GM23338 (cell line): Measurements from ENCODE around the gene APEX1.

Source experiments
- CREB1 ChIP-seq: fragments of 250-450 bp; sonication (Bioruptor Pico); IDR thresholded peaks from 2 replicates; pipeline ENCODE4 v1.5.0; 2020; ENCODE audit warnings: low read depth, mild to moderate bottlenecking, moderate library complexity
- ETS1 ChIP-seq: IDR thresholded peaks from 2 replicates; pipeline ENCODE4 v1.6.1; 2016; ENCODE audit warnings: antibody characterized with exemption
- EZH2 ChIP-seq: fragments of 200-600 bp; sonication (generic); IDR thresholded peaks from one replicate; pipeline ENCODE4 v1.8.0; 2017; ENCODE audit warnings: antibody characterized with exemption, mild to moderate bottlenecking, low read depth; ENCODE audit not compliant: unreplicated experiment
- EZH2phosphoT487 ChIP-seq: fragments of 200-600 bp; sonication (generic); IDR thresholded peaks from one replicate; pipeline ENCODE4 v1.8.1; 2018; ENCODE audit warnings: antibody characterized with exemption; ENCODE audit not compliant: unreplicated experiment
- JUNB ChIP-seq: IDR thresholded peaks from one replicate; pipeline ENCODE4 v1.6.1; 2016; ENCODE audit warnings: antibody characterized with exemption; ENCODE audit not compliant: unreplicated experiment
- NANOG ChIP-seq: IDR thresholded peaks from 2 replicates; pipeline ENCODE4 v1.6.1; 2016; ENCODE audit warnings: antibody characterized with exemption, borderline replicate concordance
- POLR2AphosphoS5 ChIP-seq: IDR thresholded peaks from 2 replicates; pipeline ENCODE4 v1.6.1; 2016; ENCODE audit warnings: antibody characterized with exemption, low read depth
- REST ChIP-seq: IDR thresholded peaks from one replicate; pipeline ENCODE4 v1.6.1; 2018; ENCODE audit warnings: antibody characterized with exemption; ENCODE audit not compliant: unreplicated experiment
- STAT1 ChIP-seq: IDR thresholded peaks from one replicate; pipeline ENCODE4 v1.6.1; 2016; ENCODE audit warnings: antibody characterized with exemption; ENCODE audit not compliant: unreplicated experiment
- ZNF114 ChIP-seq: fragments of 250-450 bp; sonication (Bioruptor Pico); IDR thresholded peaks from 2 replicates; pipeline ENCODE4 v1.5.0; 2020; ENCODE audit warnings: mild to moderate bottlenecking, moderate library complexity
- ZNF331 ChIP-seq: fragments of 250-450 bp; sonication (Bioruptor Pico); IDR thresholded peaks from 2 replicates; pipeline ENCODE4 v1.5.0; 2020; ENCODE audit warnings: low read depth, mild to moderate bottlenecking, moderate library complexity
- TF ChIP-seq, protein P1 (sequence below), 2 experiments: fragments of 200-600 bp in 1 of 2; sonication (generic) in 1 of 2; conservative IDR thresholded peaks; 2 replicates each; pipeline versions ENCODE4 v1.5.1 to v1.6.1; 2016 to 2017; ENCODE audit warnings: antibody characterized with exemption in 2 of 2, low read depth in 2 of 2, mild to moderate bottlenecking in 2 of 2, moderate library complexity in 1 of 2
- TF ChIP-seq, protein P2 (sequence below): fragments of 250-450 bp; sonication (Bioruptor Pico); IDR thresholded peaks from 2 replicates; pipeline ENCODE4 v1.5.0; 2020; ENCODE audit warnings: mild to moderate bottlenecking, moderate library complexity

GRCh38 chr14:20428802-20429201 is 26.2 kb upstream of the APEX1 start:
- TF ChIP-seq, protein P1, sequence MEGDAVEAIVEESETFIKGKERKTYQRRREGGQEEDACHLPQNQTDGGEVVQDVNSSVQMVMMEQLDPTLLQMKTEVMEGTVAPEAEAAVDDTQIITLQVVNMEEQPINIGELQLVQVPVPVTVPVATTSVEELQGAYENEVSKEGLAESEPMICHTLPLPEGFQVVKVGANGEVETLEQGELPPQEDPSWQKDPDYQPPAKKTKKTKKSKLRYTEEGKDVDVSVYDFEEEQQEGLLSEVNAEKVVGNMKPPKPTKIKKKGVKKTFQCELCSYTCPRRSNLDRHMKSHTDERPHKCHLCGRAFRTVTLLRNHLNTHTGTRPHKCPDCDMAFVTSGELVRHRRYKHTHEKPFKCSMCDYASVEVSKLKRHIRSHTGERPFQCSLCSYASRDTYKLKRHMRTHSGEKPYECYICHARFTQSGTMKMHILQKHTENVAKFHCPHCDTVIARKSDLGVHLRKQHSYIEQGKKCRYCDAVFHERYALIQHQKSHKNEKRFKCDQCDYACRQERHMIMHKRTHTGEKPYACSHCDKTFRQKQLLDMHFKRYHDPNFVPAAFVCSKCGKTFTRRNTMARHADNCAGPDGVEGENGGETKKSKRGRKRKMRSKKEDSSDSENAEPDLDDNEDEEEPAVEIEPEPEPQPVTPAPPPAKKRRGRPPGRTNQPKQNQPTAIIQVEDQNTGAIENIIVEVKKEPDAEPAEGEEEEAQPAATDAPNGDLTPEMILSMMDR (conservative IDR thresholded peaks at IDR 0.05; ENCODE audit: low read depth in 2 of 2) = no peak
- no peak for TF ChIP-seq POLR2AphosphoS5
- TF ChIP-seq EZH2 = no peak
- TF ChIP-seq ETS1 = no peak
- no peak for TF ChIP-seq EZH2phosphoT487
- TF ChIP-seq REST = no peak
- TF ChIP-seq JUNB = no peak
- no peak for TF ChIP-seq CREB1
- no peak for TF ChIP-seq NANOG
- TF ChIP-seq STAT1 = no peak
- TF ChIP-seq ZNF114 (CRISPR knock-in tag) = no peak
- TF ChIP-seq, protein P2, sequence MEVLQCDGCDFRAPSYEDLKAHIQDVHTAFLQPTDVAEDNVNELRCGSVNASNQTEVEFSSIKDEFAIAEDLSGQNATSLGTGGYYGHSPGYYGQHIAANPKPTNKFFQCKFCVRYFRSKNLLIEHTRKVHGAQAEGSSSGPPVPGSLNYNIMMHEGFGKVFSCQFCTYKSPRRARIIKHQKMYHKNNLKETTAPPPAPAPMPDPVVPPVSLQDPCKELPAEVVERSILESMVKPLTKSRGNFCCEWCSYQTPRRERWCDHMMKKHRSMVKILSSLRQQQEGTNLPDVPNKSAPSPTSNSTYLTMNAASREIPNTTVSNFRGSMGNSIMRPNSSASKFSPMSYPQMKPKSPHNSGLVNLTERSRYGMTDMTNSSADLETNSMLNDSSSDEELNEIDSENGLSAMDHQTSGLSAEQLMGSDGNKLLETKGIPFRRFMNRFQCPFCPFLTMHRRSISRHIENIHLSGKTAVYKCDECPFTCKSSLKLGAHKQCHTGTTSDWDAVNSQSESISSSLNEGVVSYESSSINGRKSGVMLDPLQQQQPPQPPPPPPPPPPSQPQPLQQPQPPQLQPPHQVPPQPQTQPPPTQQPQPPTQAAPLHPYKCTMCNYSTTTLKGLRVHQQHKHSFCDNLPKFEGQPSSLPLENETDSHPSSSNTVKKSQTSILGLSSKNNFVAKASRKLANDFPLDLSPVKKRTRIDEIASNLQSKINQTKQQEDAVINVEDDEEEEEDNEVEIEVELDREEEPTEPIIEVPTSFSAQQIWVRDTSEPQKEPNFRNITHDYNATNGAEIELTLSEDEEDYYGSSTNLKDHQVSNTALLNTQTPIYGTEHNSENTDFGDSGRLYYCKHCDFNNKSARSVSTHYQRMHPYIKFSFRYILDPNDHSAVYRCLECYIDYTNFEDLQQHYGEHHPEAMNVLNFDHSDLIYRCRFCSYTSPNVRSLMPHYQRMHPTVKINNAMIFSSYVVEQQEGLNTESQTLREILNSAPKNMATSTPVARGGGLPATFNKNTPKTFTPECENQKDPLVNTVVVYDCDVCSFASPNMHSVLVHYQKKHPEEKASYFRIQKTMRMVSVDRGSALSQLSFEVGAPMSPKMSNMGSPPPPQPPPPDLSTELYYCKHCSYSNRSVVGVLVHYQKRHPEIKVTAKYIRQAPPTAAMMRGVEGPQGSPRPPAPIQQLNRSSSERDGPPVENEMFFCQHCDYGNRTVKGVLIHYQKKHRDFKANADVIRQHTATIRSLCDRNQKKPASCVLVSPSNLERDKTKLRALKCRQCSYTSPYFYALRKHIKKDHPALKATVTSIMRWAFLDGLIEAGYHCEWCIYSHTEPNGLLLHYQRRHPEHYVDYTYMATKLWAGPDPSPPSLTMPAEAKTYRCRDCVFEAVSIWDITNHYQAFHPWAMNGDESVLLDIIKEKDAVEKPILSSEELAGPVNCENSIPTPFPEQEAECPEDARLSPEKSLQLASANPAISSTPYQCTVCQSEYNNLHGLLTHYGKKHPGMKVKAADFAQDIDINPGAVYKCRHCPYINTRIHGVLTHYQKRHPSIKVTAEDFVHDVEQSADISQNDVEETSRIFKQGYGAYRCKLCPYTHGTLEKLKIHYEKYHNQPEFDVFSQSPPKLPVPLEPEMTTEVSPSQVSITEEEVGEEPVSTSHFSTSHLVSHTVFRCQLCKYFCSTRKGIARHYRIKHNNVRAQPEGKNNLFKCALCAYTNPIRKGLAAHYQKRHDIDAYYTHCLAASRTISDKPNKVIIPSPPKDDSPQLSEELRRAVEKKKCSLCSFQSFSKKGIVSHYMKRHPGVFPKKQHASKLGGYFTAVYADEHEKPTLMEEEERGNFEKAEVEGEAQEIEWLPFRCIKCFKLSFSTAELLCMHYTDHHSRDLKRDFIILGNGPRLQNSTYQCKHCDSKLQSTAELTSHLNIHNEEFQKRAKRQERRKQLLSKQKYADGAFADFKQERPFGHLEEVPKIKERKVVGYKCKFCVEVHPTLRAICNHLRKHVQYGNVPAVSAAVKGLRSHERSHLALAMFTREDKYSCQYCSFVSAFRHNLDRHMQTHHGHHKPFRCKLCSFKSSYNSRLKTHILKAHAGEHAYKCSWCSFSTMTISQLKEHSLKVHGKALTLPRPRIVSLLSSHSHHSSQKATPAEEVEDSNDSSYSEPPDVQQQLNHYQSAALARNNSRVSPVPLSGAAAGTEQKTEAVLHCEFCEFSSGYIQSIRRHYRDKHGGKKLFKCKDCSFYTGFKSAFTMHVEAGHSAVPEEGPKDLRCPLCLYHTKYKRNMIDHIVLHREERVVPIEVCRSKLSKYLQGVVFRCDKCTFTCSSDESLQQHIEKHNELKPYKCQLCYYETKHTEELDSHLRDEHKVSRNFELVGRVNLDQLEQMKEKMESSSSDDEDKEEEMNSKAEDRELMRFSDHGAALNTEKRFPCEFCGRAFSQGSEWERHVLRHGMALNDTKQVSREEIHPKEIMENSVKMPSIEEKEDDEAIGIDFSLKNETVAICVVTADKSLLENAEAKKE (CRISPR knock-in tag) = no peak
- no peak for TF ChIP-seq ZNF331
